ENCODE results near the gene LILRB3.

- TF ChIP-seq CTCF (IDR thresholded peaks at IDR 0.05) (no peak), POLR2A (IDR thresholded peaks at IDR 0.05) (no peak)
Measured at GRCh38 chr19:54201172-54201701, 21.6 kb downstream of the LILRB3 start.

Data from heart left ventricle (tissue), 13 donors.